ENCODE data around the gene LAMC3. TPM values are rescaled to one million over a fixed set of nuclear protein-coding genes. Genes with fewer than 3 reads are reported as not detected.

The LAMC3 gene
- polyA plus RNA-seq, 1 donor from 2014 or later = not detected

GRCh38 chr9:131140550-131140949 lies 131.6 kb downstream of the LAMC3 start:
- Mint-ChIP-seq H3K27ac (no peak overlapping the region), H3K36me3 (peaks cover 2% of the 10 kb centered on the region), H3K4me3 (no peak overlapping the region), H3K4me1 (peaks cover 0 to 5% (median 1%) of the 10 kb centered on the region in 3 donors), H3K27me3 (no peaks in the 10 kb centered on the region), H3K9me3 (no peaks in the 10 kb centered on the region)

GRCh38 chr9:131142160-131142559 lies 133.2 kb downstream of the LAMC3 start:
- Mint-ChIP-seq H3K4me1 (peaks cover 0 to 8% (median 1%) of the 10 kb centered on the region in 3 donors), H3K27ac (no peak overlapping the region), H3K4me3 (no peak overlapping the region), H3K36me3 (no peaks in the 10 kb centered on the region), H3K9me3 (no peaks in the 10 kb centered on the region), H3K27me3 (no peaks in the 10 kb centered on the region)

Other genes starting within 250 kb of the LAMC3 start
- gene ABL1, start 173.9 kb upstream of the LAMC3 start, polyA plus RNA-seq = 12.6 TPM
- gene QRFP, start 112.4 kb upstream of the LAMC3 start, polyA plus RNA-seq = not detected
- not detected for gene FIBCD1, start 69.9 kb upstream of the LAMC3 start, polyA plus RNA-seq
- gene AIF1L, start 87.4 kb downstream of the LAMC3 start, polyA plus RNA-seq = not detected
- gene NUP214, start 116.4 kb downstream of the LAMC3 start, polyA plus RNA-seq = 23.0 TPM